GM20431 (cell line): ENCODE data around the gene FASTKD3.

ENCODE experiments used
- in situ Hi-C: fragments of 300-500 bp; cut with MseI, MboI; formaldehyde crosslinking; loops from one replicate; pipeline ENCODE4 v1.15.0; 2020; ENCODE audit warnings: low sequenced_read_pairs; ENCODE audit not compliant: unreplicated experiment

The FASTKD3 gene

GRCh38 chr5:7811715-7812114 is 57.1 kb downstream of the FASTKD3 start:
- in situ Hi-C loops: no loop called here
